ENCODE data around the gene ACBD6. TPM values are rescaled to one million over a fixed set of nuclear protein-coding genes. Genes with fewer than 3 reads are reported as not detected.
A peak's percentile ranks its signal among the peaks of the same experiment; 100 is the strongest.

The ACBD6 gene
- total RNA-seq, 1 donor from 2014 or later = 52.6 TPM

DNA sequence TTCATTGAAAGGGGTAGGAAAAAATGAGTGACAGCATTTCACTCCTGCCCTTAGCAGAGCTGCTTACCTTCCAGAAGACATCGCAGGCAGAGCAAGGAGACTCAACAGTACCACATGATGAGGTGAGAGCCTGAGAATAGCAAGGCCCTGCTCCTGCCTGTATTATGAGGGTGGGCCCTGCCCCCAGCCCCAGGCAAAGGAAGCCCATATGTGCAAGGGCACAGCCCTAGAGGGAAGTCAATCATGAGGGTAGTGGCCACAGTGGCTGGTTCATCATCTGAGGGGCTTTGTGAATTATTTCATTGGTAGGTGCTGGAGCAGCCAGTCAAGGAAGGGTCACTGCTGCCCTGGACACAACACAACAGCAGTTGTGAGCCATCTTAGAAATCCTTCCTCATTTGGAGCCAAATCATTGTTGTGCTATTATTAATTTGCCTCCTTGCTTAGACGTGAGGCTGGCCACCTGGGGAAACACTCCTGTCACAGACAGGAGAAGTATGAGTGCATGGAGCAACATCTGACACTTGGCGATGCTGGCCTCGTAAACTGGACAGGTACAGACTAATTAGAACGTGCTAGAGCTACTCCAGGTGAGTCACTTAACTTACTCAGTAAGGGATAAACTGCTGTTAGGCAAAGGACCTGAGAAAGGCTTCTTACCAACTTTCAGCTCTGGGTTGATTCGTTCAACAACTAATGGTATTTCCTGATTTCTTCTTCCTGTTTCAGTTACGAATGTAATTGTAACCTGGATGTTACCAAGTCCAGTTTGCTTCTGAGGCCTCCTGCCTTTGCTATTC is 22.7 kb upstream of the ACBD6 start:
- no peak for DNase-seq

DNA sequence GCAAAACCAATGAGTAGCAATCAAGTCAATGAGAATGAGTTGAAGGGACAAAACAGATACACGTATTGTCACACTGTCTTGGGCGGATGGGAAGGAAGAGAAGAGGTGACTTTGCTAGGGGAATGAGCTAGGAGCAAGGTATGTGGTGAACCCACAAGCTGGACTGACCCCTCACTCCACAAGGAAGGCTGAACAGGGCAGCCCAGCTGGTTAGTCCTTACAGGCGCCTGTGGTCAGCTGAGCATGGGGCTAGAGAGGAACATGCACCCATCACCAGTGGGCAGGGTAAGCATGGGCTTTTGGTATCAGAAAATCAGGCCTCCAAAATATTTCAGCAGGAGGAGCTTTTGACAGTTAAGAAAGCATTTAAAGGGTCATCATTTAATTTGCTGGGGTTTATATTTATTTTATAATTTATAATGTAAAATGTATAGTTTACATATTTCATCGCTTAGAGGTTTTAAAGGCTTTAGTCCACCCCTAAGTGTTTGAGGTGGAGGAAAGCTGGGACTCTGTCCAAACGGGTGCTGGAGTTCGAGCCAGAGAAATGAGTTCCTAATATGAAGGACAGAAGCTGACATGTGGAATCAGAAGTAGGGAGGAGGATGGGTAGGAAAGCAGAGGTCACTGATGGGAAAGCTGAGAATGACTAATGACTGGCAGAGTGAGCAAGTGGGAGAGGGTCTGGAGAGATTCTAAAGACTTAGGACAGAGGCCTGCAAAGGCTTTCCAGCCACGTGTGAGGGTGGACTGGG is 22.0 kb upstream of the ACBD6 start:
- no peak for DNase-seq

- no peak for DNase-seq
These were observed 19.8 kb upstream of the ACBD6 start for GRCh38 chr1:180522213-180522515.

DNA sequence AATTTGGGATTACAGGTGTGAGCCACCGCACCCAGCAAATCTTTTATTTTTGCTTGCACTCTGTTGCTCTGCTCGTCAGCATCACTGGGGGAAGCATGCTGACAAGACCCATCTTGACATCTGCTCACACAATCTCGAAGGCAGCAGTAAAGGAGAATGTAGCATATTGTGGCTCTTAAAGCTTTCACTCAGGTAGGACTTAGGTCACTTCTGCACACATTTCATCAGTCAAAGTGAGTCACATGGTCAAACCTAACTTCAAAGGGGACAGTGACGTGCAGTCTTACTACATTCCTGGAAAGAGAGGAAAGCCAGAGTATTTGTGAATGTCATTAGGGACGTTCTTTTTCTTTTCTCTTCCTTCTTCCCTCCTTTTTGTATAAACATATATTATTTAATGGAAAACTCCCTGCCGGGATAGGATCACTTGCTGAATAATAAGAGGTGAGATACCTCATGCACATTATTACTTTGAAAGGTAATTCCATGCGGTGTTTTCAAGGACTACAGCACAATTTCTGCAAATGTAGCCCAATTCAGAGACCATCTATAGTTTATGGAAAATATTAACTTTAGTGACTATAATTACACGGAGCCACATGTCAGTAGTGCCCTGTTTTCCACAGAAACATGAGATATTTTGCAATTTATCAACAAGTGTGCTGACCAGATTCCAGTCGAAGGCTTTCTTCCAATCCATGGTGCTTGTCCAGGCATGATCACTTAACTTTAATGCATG is 19.3 kb upstream of the ACBD6 start:
- no peak for DNase-seq

GRCh38 chr1:180519846-180520245 is 17.5 kb upstream of the ACBD6 start:
- no peak for DNase-seq

GRCh38 chr1:180515857-180516388 is 13.5 kb upstream of the ACBD6 start:
- peak; percentile 34 for DNase-seq

DNA sequence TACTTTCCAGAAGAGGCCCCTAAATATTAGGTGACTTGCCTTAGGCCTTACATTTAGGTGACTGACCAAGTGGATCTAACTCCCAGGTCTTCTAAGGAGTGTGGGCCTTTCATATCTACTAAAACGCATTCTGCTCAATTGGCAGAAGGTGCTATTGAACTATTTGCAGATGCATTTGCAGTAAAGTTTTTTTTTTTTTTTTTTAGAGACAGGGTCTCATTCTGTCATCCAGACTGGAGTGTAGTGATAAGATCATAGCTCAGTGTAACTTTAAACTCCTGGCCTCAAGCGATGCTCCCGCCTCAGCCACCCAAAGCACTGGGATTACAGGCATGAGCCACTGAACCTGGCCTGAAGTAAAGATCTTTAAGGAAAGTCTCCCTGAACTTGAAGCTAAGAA is 13.0 kb upstream of the ACBD6 start:
- no peak for DNase-seq

GRCh38 chr1:180513531-180513930 is 11.2 kb upstream of the ACBD6 start:
- DNase-seq = no peak

- DNase-seq = no peak
These were observed 8.5 kb upstream of the ACBD6 start for GRCh38 chr1:180510882-180511281.

GRCh38 chr1:180508725-180509097 is 6.3 kb upstream of the ACBD6 start:
- no peak for DNase-seq

DNA sequence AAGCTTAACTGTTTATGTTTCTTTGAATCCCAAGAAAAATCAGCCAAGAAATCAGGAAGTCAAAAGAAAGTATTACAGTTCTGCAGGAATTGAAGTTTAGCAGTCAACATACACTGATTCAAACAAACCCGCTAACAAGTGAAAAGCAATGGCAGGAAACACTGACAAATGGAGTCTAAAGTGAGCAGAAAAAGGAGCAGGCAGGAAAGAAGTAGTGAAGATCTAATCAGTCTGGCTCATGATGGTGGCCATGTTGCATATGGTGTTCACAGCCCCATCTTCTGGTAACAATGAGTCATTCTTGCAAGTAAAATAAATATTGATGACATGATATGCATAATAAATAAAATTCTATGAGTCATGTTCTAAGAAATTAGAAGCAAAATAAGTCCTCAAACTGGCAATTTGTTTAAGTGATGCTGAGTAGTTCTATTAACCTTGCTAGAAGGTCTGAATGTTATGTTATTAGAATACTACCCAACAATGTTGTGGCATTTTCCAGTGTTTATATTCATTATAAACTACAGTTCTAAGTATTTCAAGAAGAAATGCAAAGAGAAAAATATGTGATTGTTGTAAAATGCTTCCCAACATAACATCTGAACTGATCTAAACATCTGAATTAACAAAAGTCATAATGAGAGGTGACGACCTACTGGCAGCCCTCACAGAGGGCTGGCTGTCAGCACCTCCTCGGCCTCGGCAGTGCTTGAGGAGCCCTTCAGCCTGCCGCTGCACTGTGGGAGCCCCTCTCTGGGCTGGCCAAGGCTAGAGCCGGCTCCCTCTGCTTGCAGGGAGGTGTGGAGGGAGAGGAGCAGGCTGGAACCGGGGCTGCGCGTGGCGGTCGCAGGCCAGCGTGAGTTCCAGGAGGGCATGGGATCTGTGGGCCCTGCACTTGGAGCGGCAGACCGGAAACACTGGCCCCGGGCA is 5.7 kb upstream of the ACBD6 start:
- DNase-seq = no peak

GRCh38 chr1:180505732-180506335 is 3.5 kb upstream of the ACBD6 start:
- no peak for DNase-seq

DNA sequence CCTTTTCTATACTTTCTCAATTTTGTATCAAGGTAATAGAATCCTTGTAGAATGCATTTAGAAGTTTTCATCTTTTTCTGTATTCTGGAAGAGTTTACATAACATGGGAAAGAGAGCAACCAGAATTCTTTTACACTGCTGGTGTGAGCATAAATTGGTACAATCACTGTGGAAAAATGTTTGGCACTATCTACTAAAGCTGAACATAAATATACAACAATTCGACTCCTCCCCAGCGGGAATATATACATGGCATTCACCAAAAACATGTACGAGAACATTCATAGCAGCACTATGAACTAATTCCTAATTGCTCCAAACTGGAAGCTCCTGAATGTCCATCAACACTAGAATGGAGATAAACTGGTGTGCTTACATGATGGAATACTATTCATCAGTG is 1.8 kb upstream of the ACBD6 start:
- no peak for DNase-seq

GRCh38 chr1:180503280-180503862 is 994 bp upstream of the ACBD6 start:
- no peak for DNase-seq

- DNase-seq = peak; percentile 52
These were observed 464 bp downstream of the ACBD6 start for GRCh38 chr1:180501865-180502360.

- DNase-seq = no peak
These were observed 1.7 kb downstream of the ACBD6 start for GRCh38 chr1:180500689-180501088.

DNA sequence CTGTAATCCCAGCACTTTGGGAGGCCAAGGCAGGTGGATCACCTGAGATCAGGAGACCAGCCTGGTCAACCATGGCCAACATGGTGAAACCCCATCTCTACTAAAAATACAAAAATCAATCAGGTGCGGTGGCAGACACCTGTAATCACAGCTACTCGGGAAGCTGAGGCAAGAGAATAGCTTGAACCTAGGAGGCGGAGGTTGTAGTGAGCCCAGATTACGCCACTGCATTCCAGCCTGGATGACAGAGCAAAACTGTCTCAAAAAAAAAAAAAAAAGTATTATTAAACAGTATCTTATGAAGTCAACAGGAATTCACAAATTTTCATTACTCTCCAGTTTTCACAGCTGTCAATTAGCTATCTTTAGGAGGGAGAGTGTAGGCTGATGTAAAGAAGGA is 3.8 kb downstream of the ACBD6 start:
- DNase-seq = no peak

DNA sequence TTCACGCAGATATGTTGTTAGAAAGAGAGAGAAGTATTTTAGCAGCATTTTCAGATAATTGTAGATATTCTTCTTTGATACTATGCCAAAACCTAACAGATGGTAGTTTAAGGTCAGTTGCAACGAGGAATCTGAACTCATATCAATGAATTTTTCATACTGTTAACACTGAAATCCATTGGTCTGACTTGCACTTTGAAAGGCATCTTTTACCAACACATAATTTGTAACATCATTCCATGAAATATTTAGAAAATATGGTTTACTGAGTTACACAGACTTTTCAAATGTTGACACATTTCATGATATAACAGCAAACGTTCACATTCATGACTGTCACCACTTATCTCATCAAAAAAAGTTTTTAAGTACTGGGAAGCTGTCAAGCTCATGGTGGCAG is 4.6 kb downstream of the ACBD6 start:
- DNase-seq = no peak

GRCh38 chr1:180494370-180494769 is 8.0 kb downstream of the ACBD6 start:
- no peak for DNase-seq

DNA sequence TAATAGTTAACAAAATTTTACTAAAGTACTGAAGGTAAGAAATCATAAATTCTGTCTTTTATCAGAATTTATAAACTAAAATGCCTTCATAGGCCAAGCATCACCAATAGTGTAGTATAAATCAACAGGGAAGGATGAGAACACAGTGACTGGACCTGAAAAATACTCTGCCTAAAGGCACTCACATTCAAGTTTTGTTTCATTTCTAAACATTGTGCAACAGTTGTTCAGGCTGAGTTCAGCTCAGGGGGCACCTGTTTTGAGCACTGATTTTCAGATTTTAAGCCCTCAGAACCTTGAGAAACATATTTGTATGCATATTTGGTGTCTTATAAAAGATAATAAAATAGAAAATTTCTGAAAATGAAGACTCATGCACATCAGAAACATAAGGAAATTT is 12.4 kb downstream of the ACBD6 start:
- no peak for DNase-seq

DNA sequence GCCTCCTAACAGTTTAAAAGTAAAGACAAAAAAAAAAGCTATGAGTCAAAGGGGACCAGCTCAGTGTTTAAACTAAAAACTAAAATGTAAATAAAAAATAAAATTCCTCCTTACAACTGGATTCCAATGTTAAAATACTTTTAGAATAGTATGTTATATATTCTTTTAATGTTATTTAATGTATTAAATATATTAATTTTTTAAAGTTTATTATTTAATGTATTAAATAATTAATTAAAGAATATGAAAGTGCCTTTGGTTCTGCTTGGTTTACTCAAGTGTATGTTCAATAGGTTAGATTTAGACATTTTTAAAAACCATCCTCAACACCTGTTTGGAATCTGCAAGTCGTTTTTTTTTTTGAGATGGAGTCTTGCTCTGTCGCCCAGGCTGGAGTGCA is 13.1 kb downstream of the ACBD6 start:
- DNase-seq = no peak

All from occipital lobe (tissue), 2 donors.